IMR-90 (cell line): ENCODE data around the gene FHIP1A. TPM values are rescaled to one million over a fixed set of nuclear protein-coding genes. Genes with fewer than 3 reads are reported as not detected.

Source experiments
- ATAC-seq: fragments of 200-7000 bp; cut with Tn5 transposase; 2 replicates; pipeline ENCODE4 v1.9.1; 2020; ENCODE audit warnings: low read depth, mild to moderate bottlenecking, moderate library complexity
- BruUV-seq: library from RNA; stranded (reverse); fragments of 400-500 nt; replicated peaks from 2 replicates; lab custom pipeline; 2021; lab: Mats Ljungman, UMichigan
- CTCF ChIA-PET: fragments of 300-600 bp; formaldehyde crosslinking; extraction: SDS; loops from one replicate; lab custom pipeline; 2021; ENCODE audit warnings: antibody characterized with exemption; lab: Yijun Ruan, JAX
- POLR2A ChIA-PET: fragments of 300-600 bp; sonication (Branson Sonifier 250); formaldehyde crosslinking; loops from one replicate; lab custom pipeline; 2022; ENCODE audit warnings: antibody characterized with exemption; ENCODE audit not compliant: unreplicated experiment; lab: Charles Lee
- DNase-seq: peaks from one replicate; pipeline ENCODE4 v3.0.0; 2013
- H2AFZ ChIP-seq: replicated peaks from 2 replicates; pipeline ENCODE3; 2013; ENCODE audit warnings: low read length, mild to moderate bottlenecking; ENCODE audit not compliant: poor library complexity
- H2AK5ac ChIP-seq: 2 replicates; pipeline ENCODE4 v1.6.1; 2013; ENCODE audit warnings: low read depth, low read length, inconsistent platforms
- H2AK9ac ChIP-seq: replicated peaks from 2 replicates; pipeline ENCODE3; 2013; ENCODE audit warnings: mild to moderate bottlenecking, low read depth, low read length, moderate library complexity; ENCODE audit not compliant: poor library complexity
- H2BK120ac ChIP-seq: 2 replicates; pipeline ENCODE4 v1.6.1; 2013; ENCODE audit warnings: low read depth, low read length, inconsistent platforms
- H2BK15ac ChIP-seq: 3 replicates; pipeline ENCODE4 v1.6.1; 2013; ENCODE audit warnings: low read depth, low read length, inconsistent platforms
- H2BK20ac ChIP-seq: 2 replicates; pipeline ENCODE4 v1.6.1; 2013; ENCODE audit warnings: low read depth, mild to moderate bottlenecking, inconsistent platforms, low read length, moderate library complexity
- H2BK5ac ChIP-seq: 2 replicates; pipeline ENCODE4 v1.6.1; 2013; ENCODE audit warnings: mild to moderate bottlenecking, low read depth, low read length, inconsistent platforms; ENCODE audit not compliant: poor library complexity, severe bottlenecking
- H3K14ac ChIP-seq: replicated peaks from 2 replicates; pipeline ENCODE4 v1.6.1; 2013; ENCODE audit warnings: low read depth, low read length, inconsistent platforms
- H3K18ac ChIP-seq: 2 replicates; pipeline ENCODE4 v1.6.1; 2013; ENCODE audit warnings: low read depth, low read length, control low read depth
- H3K23ac ChIP-seq: 2 replicates; pipeline ENCODE4 v1.6.1; 2013; ENCODE audit warnings: low read depth, low read length, inconsistent platforms
- H3K27ac ChIP-seq: 2 replicates; pipeline ENCODE4 v1.5.1; 2013; ENCODE audit warnings: mild to moderate bottlenecking, control low read depth, low read length; ENCODE audit not compliant: insufficient read depth
- H3K27me3 ChIP-seq: 2 replicates; pipeline ENCODE4 v1.6.1; 2013; ENCODE audit warnings: low read length; ENCODE audit not compliant: control insufficient read depth, insufficient read depth
- H3K36me3 ChIP-seq: 2 replicates; pipeline ENCODE4 v1.6.1; 2013; ENCODE audit warnings: low read length, mixed read lengths; ENCODE audit not compliant: control insufficient read depth, insufficient read depth
- H3K4ac ChIP-seq: 2 replicates; pipeline ENCODE4 v1.6.1; 2013; ENCODE audit warnings: low read depth, low read length, inconsistent platforms
- H3K4me1 ChIP-seq: 2 replicates; pipeline ENCODE4 v1.6.1; 2013; ENCODE audit warnings: low read length, mixed read lengths; ENCODE audit not compliant: control insufficient read depth, insufficient read depth
- H3K4me2 ChIP-seq: 2 replicates; pipeline ENCODE4 v1.6.1; 2013; ENCODE audit warnings: low read depth, mild to moderate bottlenecking, control low read depth, low read length, moderate library complexity
- H3K4me3 ChIP-seq: 2 replicates; pipeline ENCODE4 v1.5.1; 2013; ENCODE audit warnings: low read depth, mild to moderate bottlenecking, control low read depth, low read length, moderate library complexity; ENCODE audit not compliant: insufficient read depth
- H3K56ac ChIP-seq: 2 replicates; pipeline ENCODE4 v1.6.1; 2013; ENCODE audit warnings: low read length, inconsistent platforms; ENCODE audit not compliant: insufficient read depth; ENCODE audit errors: extremely low read depth
- H3K79me1 ChIP-seq, 2 experiments: 2 replicates each; pipeline ENCODE4 v1.6.1; 2013; ENCODE audit warnings: low read length in 2 of 2, inconsistent platforms in 1 of 2, low read depth in 1 of 2
- H3K9ac ChIP-seq: 2 replicates; pipeline ENCODE4 v1.6.1; 2013; ENCODE audit warnings: low read depth, low read length, control low read depth
- H3K9me1 ChIP-seq: 2 replicates; pipeline ENCODE4 v1.6.1; 2013; ENCODE audit warnings: low read length, inconsistent platforms; ENCODE audit not compliant: insufficient read depth
- H3K9me3 ChIP-seq: 2 replicates; pipeline ENCODE4 v1.6.1; 2013; ENCODE audit warnings: low read length; ENCODE audit not compliant: control insufficient read depth, insufficient read depth
- H4K20me1 ChIP-seq: 2 replicates; pipeline ENCODE4 v1.6.1; 2013; ENCODE audit warnings: low read length, inconsistent platforms; ENCODE audit not compliant: insufficient read depth
- H4K5ac ChIP-seq: 2 replicates; pipeline ENCODE4 v1.6.1; 2013; ENCODE audit warnings: mild to moderate bottlenecking, low read depth, low read length, control low read depth
- H4K8ac ChIP-seq, 2 experiments: 2 replicates each; pipeline ENCODE4 v1.6.1; 2013; ENCODE audit warnings: low read depth in 2 of 2, low read length in 2 of 2, control low read depth in 1 of 2, inconsistent platforms in 1 of 2
- H4K91ac ChIP-seq: 2 replicates; pipeline ENCODE4 v1.6.1; 2013; ENCODE audit warnings: low read depth, low read length, inconsistent platforms; ENCODE audit not compliant: insufficient read depth
- BHLHE40 ChIP-seq: fragments of 150-350 bp; IDR thresholded peaks from 2 replicates; pipeline ENCODE4 v1.6.1; 2016; ENCODE audit warnings: mild to moderate bottlenecking, low read depth, low read length
- CEBPB ChIP-seq: IDR thresholded peaks from 2 replicates; pipeline ENCODE4 v1.6.1; 2012; ENCODE audit warnings: low read depth, low read length, improper control_type of control experiment
- CHD1 ChIP-seq: IDR thresholded peaks from 2 replicates; pipeline ENCODE4 v1.6.1; 2012; ENCODE audit warnings: low read depth, low read length, improper control_type of control experiment
- ELK1 ChIP-seq: fragments of 150-350 bp; IDR thresholded peaks from 2 replicates; pipeline ENCODE4 v1.6.1; 2016; ENCODE audit warnings: low read depth, mild to moderate bottlenecking, low read length, moderate library complexity, borderline replicate concordance
- FOS ChIP-seq: fragments of 150-350 bp; IDR thresholded peaks from 2 replicates; pipeline ENCODE4 v1.6.1; 2016; ENCODE audit warnings: low read depth, low read length
- MAFK ChIP-seq: IDR thresholded peaks from 2 replicates; pipeline ENCODE4 v1.6.1; 2012; ENCODE audit warnings: low read depth, low read length, improper control_type of control experiment
- MAZ ChIP-seq: IDR thresholded peaks from 2 replicates; pipeline ENCODE4 v1.6.1; 2012; ENCODE audit warnings: low read depth, mild to moderate bottlenecking, low read length, improper control_type of control experiment, moderate library complexity, borderline replicate concordance
- NFE2L2 ChIP-seq: fragments of 150-350 bp; IDR thresholded peaks from 2 replicates; pipeline ENCODE4 v1.6.1; 2016; ENCODE audit warnings: low read depth, mild to moderate bottlenecking, low read length
- POLR2A ChIP-seq: IDR thresholded peaks from 2 replicates; pipeline ENCODE4 v1.6.1; 2012; ENCODE audit warnings: mild to moderate bottlenecking, low read depth, low read length
- RAD21 ChIP-seq: IDR thresholded peaks from 2 replicates; pipeline ENCODE4 v1.6.1; 2012; ENCODE audit warnings: low read length, improper control_type of control experiment
- RCOR1 ChIP-seq: IDR thresholded peaks from 2 replicates; pipeline ENCODE4 v1.6.1; 2012; ENCODE audit warnings: mild to moderate bottlenecking, low read length, improper control_type of control experiment; ENCODE audit not compliant: insufficient replicate concordance
- RFX5 ChIP-seq: IDR thresholded peaks from 2 replicates; pipeline ENCODE4 v1.8.0; 2012; ENCODE audit warnings: low read depth, mild to moderate bottlenecking, low read length, moderate library complexity
- SMC3 ChIP-seq: fragments of 150-350 bp; IDR thresholded peaks from 2 replicates; pipeline ENCODE4 v1.6.1; 2016; ENCODE audit warnings: low read depth, mild to moderate bottlenecking, antibody characterized with exemption, low read length, moderate library complexity
- WGBS, 2 experiments: methylation state at CpG; one replicate each; pipeline versions ENCODE4 v1.1.5 to v1.1.7; 2013; ENCODE audit warnings: missing lambda C conversion rate in 2 of 2; ENCODE audit not compliant: insufficient read length in 1 of 2; ENCODE audit errors: extremely low coverage in 2 of 2; 5-methylcytosine and 5-hydroxymethylcytosine counted together
- dilution Hi-C: fragments of 300-500 bp; cut with HindIII; formaldehyde crosslinking; loops from one replicate; pipeline ENCODE4 v1.14.3; 2018; ENCODE audit warnings: low sequenced_read_pairs; ENCODE audit not compliant: unreplicated experiment
- in situ Hi-C: fragments of 300-500 bp; cut with MboI; formaldehyde crosslinking; loops from 3 replicates; pipeline ENCODE4 v1.14.3; 2019; ENCODE audit warnings: low sequenced_read_pairs, inconsistent platforms, mixed read lengths
- intact Hi-C: fragments of 100-400 bp; cut with micrococcal nuclease; formaldehyde crosslinking; loops from 2 replicates; pipeline ENCODE4 v1.10.0; 2022
- polyA plus RNA-seq, 3 experiments: library from polyadenylated mRNA; depleted of rRNA; stranded (reverse); fragments of >200 nt; gene quantifications; 2 replicates each; pipeline ENCODE4 v1.2.3, GENCODE V29; 2012; ENCODE audit warnings: low replicate concordance in 1 of 3
- total RNA-seq: library from RNA; depleted of rRNA; stranded (reverse); fragments of >200 nt; gene quantifications from 2 replicates; pipeline ENCODE4 v1.2.3, GENCODE V29; 2012
- TF ChIP-seq, protein P1 (sequence below): fragments of 150-350 bp; IDR thresholded peaks from 2 replicates; pipeline ENCODE4 v1.6.1; 2017; ENCODE audit warnings: mild to moderate bottlenecking, antibody characterized with exemption, low read length, low read depth
- TF ChIP-seq, protein P2 (sequence below): conservative IDR thresholded peaks from 2 replicates; pipeline ENCODE4 v1.5.1; 2012; ENCODE audit warnings: mild to moderate bottlenecking, low read depth, low read length, improper control_type of control experiment

Gene FHIP1A
- total and polyA plus RNA-seq, 2 of the 4 experiments (the other 2 are of a cell fraction): 0.02 to 0.18 TPM

- Histone ChIP-seq H3K4me3 (no peak overlapping the region), H3K9me1 (peaks cover 3% of the 10 kb centered on the region), H2BK15ac (peak overlapping the region; percentile 71; the same call in 1 of the 3 replicates), H3K9ac (no peak overlapping the region), H2BK20ac (0 out of 2 replicates have a peak overlapping the region, but pooled peaks have one; percentile 32), H3K79me1 (no peaks in the 10 kb centered on the region), H2AFZ (no peak overlapping the region), H3K9me3 (no peaks in the 10 kb centered on the region), H3K23ac (no peak overlapping the region), H3K27ac (no peak overlapping the region), H3K4ac (no peak overlapping the region), H4K91ac (peak overlapping the region; percentile 21; the same call in 1 of the 2 replicates), H3K4me1 (no peaks in the 10 kb centered on the region; the same call in 1 of the 2 replicates), H4K8ac (peak overlapping the region in 1 of 2 experiments; percentile 26; a peak in 2 of 4 replicates), H3K27me3 (no peaks in the 10 kb centered on the region), H2AK5ac (peak overlapping the region; percentile 57), H3K56ac (no peak overlapping the region), H4K5ac (no peak overlapping the region), H3K14ac (no peak overlapping the region), H2AK9ac (peak overlapping the region; percentile 69), H2BK5ac (peak overlapping the region; percentile 7), H3K18ac (no peak overlapping the region), H3K4me2 (no peak overlapping the region), H4K20me1 (no peaks in the 10 kb centered on the region), H2BK120ac (0 out of 2 replicates have a peak overlapping the region, but pooled peaks have one; percentile 33), H3K36me3 (no peaks in the 10 kb centered on the region)
- WGBS, 2 experiments: no CpG with 5 or more reads among the region's 2 CpGs
- ChIA-PET CTCF (interaction anchor here (0.6 to 0.7 kb wide), 2 partner anchors 279 to 339 kb away, joined by 3 to 5 read pairs; no protein-coding TSS in a partner anchor), POLR2A (no interaction called here)
- dilution Hi-C loops: no loop called here
- DNase-seq: no peak
- in situ Hi-C loops: no loop called here
- intact Hi-C loops: no loop called here
- no TSS peak for BruUV-seq
- no peak for ATAC-seq
- TF ChIP-seq RAD21: no peak
- TF ChIP-seq FOS: no peak
- TF ChIP-seq RFX5: no peak
- TF ChIP-seq SMC3: no peak
- TF ChIP-seq, protein P1, sequence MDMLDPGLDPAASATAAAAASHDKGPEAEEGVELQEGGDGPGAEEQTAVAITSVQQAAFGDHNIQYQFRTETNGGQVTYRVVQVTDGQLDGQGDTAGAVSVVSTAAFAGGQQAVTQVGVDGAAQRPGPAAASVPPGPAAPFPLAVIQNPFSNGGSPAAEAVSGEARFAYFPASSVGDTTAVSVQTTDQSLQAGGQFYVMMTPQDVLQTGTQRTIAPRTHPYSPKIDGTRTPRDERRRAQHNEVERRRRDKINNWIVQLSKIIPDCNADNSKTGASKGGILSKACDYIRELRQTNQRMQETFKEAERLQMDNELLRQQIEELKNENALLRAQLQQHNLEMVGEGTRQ: no peak
- no peak for TF ChIP-seq BHLHE40
- TF ChIP-seq POLR2A: no peak
- TF ChIP-seq, protein P2, sequence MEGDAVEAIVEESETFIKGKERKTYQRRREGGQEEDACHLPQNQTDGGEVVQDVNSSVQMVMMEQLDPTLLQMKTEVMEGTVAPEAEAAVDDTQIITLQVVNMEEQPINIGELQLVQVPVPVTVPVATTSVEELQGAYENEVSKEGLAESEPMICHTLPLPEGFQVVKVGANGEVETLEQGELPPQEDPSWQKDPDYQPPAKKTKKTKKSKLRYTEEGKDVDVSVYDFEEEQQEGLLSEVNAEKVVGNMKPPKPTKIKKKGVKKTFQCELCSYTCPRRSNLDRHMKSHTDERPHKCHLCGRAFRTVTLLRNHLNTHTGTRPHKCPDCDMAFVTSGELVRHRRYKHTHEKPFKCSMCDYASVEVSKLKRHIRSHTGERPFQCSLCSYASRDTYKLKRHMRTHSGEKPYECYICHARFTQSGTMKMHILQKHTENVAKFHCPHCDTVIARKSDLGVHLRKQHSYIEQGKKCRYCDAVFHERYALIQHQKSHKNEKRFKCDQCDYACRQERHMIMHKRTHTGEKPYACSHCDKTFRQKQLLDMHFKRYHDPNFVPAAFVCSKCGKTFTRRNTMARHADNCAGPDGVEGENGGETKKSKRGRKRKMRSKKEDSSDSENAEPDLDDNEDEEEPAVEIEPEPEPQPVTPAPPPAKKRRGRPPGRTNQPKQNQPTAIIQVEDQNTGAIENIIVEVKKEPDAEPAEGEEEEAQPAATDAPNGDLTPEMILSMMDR: no peak
- no peak for TF ChIP-seq ELK1
- TF ChIP-seq MAFK: no peak
- no peak for TF ChIP-seq CHD1
- no peak for TF ChIP-seq NFE2L2
- no peak for TF ChIP-seq CEBPB
- TF ChIP-seq MAZ: no peak
- TF ChIP-seq RCOR1: no peak
Measured at GRCh38 chr4:151417766-151418376, 8.9 kb downstream of the FHIP1A start.
